ENCODE measurements around the gene LYPD6B.

Gene LYPD6B

DNA sequence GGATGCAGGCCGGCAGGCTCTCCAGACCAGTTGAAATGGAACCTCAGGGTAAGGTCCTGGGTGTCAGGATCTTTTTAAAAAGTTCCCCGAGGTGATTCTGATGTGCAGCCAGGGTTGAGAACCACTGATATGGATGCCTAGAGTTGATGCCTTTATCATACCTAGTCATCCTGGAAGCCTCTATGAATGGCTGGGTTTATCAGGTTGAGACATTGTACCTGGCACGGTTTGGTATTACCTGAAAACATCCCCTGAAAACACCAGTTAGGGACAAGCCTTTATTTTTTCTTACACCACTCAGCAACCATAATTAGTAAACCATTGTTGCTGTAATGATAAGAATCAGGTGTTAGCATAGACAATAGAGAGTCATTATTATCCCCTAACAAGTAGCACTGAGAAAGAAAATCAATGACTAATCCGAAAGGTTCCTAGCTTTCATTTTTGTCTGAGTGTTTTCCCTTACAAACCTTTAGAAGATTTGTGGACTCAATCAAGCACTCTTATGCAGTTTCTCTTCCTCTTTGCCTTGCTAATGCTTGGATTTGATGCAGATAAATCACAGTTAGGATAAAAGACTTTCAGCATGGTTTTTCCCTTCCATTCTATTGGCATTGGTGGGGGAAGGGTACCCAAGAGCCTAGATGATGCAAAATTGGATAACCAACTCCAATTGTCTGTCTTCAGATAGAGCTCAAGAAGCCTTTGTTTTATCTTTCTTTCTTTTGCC lies 175.4 kb downstream of the LYPD6B start:
- H3K4me3 ChIP-seq (ENCODE audit: low read depth, low read length): no peak overlapping the region
- TF ChIP-seq, protein P1, sequence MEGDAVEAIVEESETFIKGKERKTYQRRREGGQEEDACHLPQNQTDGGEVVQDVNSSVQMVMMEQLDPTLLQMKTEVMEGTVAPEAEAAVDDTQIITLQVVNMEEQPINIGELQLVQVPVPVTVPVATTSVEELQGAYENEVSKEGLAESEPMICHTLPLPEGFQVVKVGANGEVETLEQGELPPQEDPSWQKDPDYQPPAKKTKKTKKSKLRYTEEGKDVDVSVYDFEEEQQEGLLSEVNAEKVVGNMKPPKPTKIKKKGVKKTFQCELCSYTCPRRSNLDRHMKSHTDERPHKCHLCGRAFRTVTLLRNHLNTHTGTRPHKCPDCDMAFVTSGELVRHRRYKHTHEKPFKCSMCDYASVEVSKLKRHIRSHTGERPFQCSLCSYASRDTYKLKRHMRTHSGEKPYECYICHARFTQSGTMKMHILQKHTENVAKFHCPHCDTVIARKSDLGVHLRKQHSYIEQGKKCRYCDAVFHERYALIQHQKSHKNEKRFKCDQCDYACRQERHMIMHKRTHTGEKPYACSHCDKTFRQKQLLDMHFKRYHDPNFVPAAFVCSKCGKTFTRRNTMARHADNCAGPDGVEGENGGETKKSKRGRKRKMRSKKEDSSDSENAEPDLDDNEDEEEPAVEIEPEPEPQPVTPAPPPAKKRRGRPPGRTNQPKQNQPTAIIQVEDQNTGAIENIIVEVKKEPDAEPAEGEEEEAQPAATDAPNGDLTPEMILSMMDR (IDR thresholded peaks at IDR 0.05; ENCODE audit: control insufficient read depth, extremely low read depth, insufficient read depth): no peak
- DNase-seq (ENCODE audit: low read depth): no peak

DNA sequence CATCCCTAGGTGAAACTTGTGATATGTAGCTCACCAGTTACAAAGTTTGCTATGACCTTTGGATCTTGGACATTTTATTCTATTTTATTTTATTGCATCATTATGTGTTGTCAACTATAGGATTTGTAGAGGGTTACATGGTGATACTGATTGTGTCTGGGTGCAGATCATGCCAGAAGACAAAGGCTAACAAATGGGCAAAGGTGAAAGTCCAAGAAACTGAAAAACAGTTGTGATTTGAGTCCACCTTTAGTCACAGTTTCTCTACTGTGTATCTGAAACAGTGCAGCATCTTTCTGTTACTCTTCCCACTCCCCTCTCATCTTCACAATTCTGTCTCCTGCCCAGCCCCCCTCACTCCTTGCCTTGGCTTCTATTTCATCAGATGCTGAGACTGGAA lies 180.0 kb downstream of the LYPD6B start:
- no peak for DNase-seq (ENCODE audit: low read depth)
- H3K4me3 ChIP-seq (ENCODE audit: low read depth, low read length): no peak overlapping the region
- TF ChIP-seq, protein P1 (IDR thresholded peaks at IDR 0.05; ENCODE audit: control insufficient read depth, extremely low read depth, insufficient read depth): no peak

DNA sequence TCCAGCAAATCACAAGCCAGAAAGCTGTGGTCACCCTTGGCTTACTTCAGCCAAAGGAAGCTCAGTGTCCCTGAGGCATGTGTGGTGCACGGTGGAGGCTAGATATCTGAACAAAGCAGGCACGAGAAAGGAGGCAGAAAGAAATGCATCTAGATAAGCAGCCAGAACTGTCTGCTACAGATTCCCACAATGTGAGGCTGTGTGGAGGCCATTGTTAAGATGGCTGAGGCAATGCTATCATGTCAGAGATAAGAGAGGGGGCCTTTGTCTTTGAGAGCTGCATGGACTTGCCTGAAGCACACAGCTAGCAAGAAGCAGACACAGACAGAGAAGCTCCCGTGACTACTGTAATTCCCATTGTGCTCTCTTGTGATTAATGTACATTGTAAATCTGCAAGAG lies 181.4 kb downstream of the LYPD6B start:
- TF ChIP-seq, protein P1 (IDR thresholded peaks at IDR 0.05; ENCODE audit: control insufficient read depth, extremely low read depth, insufficient read depth): no peak
- DNase-seq (ENCODE audit: low read depth): no peak
- no peak overlapping the region for H3K4me3 ChIP-seq (ENCODE audit: low read depth, low read length)

DNA sequence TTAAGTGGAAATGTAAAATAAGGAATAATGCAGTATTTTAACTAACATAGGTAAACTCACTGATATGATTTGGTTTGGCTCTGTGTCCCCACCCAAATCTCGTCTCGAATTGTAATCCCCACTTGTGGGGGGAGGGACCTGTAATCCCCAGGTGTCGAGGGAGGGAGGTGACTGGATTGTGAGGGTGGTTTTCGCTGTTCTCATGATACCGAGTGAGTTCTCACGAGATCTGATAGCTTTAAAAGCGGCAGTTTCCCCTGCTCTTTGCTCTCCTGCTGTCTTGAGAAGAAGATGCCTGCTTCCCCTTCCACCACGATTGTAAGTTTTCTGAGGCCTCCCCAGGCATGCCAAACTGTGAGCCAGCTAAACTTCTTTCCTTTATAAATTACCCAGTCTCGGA lies 182.5 kb downstream of the LYPD6B start:
- H3K4me3 ChIP-seq (ENCODE audit: low read depth, low read length): no peak overlapping the region
- TF ChIP-seq, protein P1 (IDR thresholded peaks at IDR 0.05; ENCODE audit: control insufficient read depth, extremely low read depth, insufficient read depth): no peak
- DNase-seq (ENCODE audit: low read depth): no peak

DNA sequence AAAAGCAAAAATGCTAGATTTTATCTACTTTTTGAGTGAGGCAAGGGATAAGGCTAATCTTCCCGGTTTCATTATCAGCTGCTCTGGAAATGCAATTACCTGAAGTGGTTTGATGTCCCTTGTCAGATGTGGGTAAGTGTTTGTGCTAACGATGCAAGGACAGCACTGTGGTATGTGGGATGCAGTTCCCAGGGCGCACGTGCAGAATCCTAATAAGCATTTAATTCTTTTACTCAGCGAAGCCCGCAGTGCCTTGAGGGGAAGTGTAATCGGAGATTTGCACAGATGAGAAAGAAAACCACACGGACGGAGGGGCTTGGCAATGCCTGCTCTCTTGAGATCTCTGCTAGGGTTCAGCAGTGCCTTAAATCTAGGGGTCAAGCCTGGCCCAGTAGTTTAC lies 183.4 kb downstream of the LYPD6B start:
- TF ChIP-seq, protein P1 (IDR thresholded peaks at IDR 0.05; ENCODE audit: control insufficient read depth, extremely low read depth, insufficient read depth): no peak
- no peak for DNase-seq (ENCODE audit: low read depth)
- H3K4me3 ChIP-seq (ENCODE audit: low read depth, low read length): no peak overlapping the region

DNA sequence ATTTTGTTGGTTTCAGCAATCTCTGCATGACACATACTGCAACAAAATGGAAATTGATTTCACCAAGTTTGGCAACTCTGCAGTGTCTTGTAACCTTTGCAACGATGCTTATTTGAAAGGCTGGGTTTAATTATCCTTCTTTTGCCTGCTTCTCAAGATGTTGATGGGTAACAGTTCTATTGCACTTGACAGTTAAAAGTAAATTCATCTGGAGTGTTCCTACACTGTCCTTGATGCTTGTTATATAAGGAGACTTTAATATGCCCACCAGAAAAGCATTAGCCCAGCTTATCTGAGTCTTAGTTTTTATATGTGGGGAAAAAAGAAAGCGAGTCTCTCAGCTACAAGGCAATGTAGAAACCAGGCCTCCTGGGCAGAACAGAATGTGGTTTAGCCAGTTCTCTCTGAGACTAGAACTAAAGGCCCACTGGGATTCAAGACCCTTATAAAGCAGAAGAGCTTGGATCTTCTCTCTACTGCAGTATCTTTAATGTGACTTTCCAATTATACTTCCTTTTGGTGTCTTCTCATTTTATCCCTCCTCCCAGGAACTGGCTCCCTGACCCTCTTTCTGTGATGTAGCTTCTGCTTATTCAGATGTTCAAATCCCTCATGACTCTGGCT lies 185.1 kb downstream of the LYPD6B start:
- TF ChIP-seq, protein P1 (IDR thresholded peaks at IDR 0.05; ENCODE audit: control insufficient read depth, extremely low read depth, insufficient read depth): no peak
- no peak for DNase-seq (ENCODE audit: low read depth)
- no peak overlapping the region for H3K4me3 ChIP-seq (ENCODE audit: low read depth, low read length)
